Heart left ventricle (tissue), 16 donors: Measurements from ENCODE around the gene ARHGEF17. TPM values are rescaled to one million over a fixed set of nuclear protein-coding genes. Genes with fewer than 3 reads are reported as not detected.

ENCODE experiments used
- ATAC-seq, 4 donors: fragments of 200-7000 bp; cut with Tn5 transposase; one replicate each; pipeline ENCODE4 v1.9.1; 2020 to 2022; ENCODE audit warnings: moderate library complexity in 4 of 4, mild to moderate bottlenecking in 3 of 4, moderate number of reproducible peaks in 1 of 4
- DNase-seq, 5 donors: peaks; one replicate each; pipeline ENCODE4 v3.0.0-alpha.2; 2020
- H3K27ac ChIP-seq, 12 donors: fragments of 200-600 bp; sonication (generic) in 4 of 12; one replicate each; pipeline versions ENCODE4 v1.5.0 to v1.8.0; 2016 to 2022; ENCODE audit warnings: mild to moderate bottlenecking in 2 of 12
- H3K27me3 ChIP-seq, 9 donors: fragments of 200-600 bp; sonication (generic) in 2 of 9; one replicate each; pipeline versions ENCODE4 v1.5.1 to v1.8.0; 2016 to 2022; ENCODE audit warnings: mild to moderate bottlenecking in 3 of 9
- H3K36me3 ChIP-seq, 9 donors: fragments of 200-600 bp; sonication (generic) in 2 of 9; one replicate each; pipeline versions ENCODE4 v1.5.0 to v1.8.0; 2018 to 2022; ENCODE audit warnings: mild to moderate bottlenecking in 2 of 9
- H3K4me1 ChIP-seq, 12 donors: fragments of 200-600 bp; sonication (generic) in 4 of 12; one replicate each; pipeline versions ENCODE4 v1.5.0 to v1.8.0; 2016 to 2022; ENCODE audit warnings: mild to moderate bottlenecking in 3 of 12
- H3K4me3 ChIP-seq, 12 donors: fragments of 200-600 bp; sonication (generic) in 4 of 12; one replicate each; pipeline versions ENCODE4 v1.5.0 to v1.8.0; 2017 to 2022; ENCODE audit warnings: mild to moderate bottlenecking in 9 of 12, moderate library complexity in 4 of 12
- H3K9me3 ChIP-seq, 12 donors: fragments of 200-600 bp; sonication (generic) in 4 of 12; one replicate each; pipeline versions ENCODE4 v1.5.0 to v1.8.0; 2016 to 2022; ENCODE audit warnings: mild to moderate bottlenecking in 1 of 12
- POLR2A ChIP-seq, 2 donors: fragments of 450-650 bp; IDR thresholded peaks; one replicate each; pipeline ENCODE4 v1.6.1; 2017; ENCODE audit warnings: antibody characterized with exemption in 2 of 2, mild to moderate bottlenecking in 2 of 2, moderate library complexity in 2 of 2
- WGBS, 4 donors: extraction: QIAGEN DNeasy Blood & Tissue Kit in 2 of 4; methylation state at CpG; one replicate each; pipeline versions ENCODE4 v1.1.5 to v1.1.7; 2013 to 2018; 5-methylcytosine and 5-hydroxymethylcytosine counted together
- intact Hi-C, 10 donors: fragments of 100-400 bp; cut with DNase I; formaldehyde crosslinking; loops; one replicate each; pipeline versions ENCODE4 v1.11.1 to v1.14.2; 2022
- polyA plus RNA-seq, 2 donors: library from polyadenylated mRNA; stranded (reverse); fragments of 200-250 nt; gene quantifications; one replicate each; pipeline ENCODE4 v1.2.3, GENCODE V29; 2013
- total RNA-seq, 9 donors: library from RNA; depleted of rRNA in 2 of 9; stranded (reverse); fragments of >200 nt in 2 of 9; fragmentation: NEBNext Ultra II Directional in 3 of 9; extraction: Animal tissue kit (Norgen Biotek cat#: 25700) in 3 of 9; gene quantifications; one replicate each; pipeline versions ENCODE4 v1.1.0 to v1.2.4, GENCODE V29; 2016 to 2023
- TF ChIP-seq, protein P1 (sequence below), 12 donors: fragments of 200-600 bp; sonication (generic) in 4 of 12; IDR thresholded peaks; one replicate each; pipeline versions ENCODE4 v1.5.0 to v1.8.0; 2018 to 2022; ENCODE audit warnings: antibody characterized with exemption in 12 of 12, mild to moderate bottlenecking in 5 of 12
- donor health status: ischemic (EF 13 %, LVEDD 7.1; RV severe dilation, severe dysfunction).
- donor health status: healthy with polysubstance abuse.
- donor health status: DM: no; HTN: yes; CAD: no.
- donor health status: DM: no; HTN: no; CAD: no.
- donor health status: ischemic (EF 25% LVEDD 6.9; RV normal size, moderate dysfunction).
- donor health status: ischemic (EF 25% LVEDD 5.7; RV mildly dilated, moderate dysfunction).
- donor health status: healthy.
- donor health status: DM: yes; HTN: yes; CAD: no.
- donor health status: ischemic (EF 35%, LVEDD 5.7; RV mildly dilated, moderate dysfunction).
- donor health status: nonischemic (EF 11% LVEDD 7.7; RV severe dilation, severe dysfunction).
- donor health status: DM: yes; HTN: yes; CAD: no.
- donor health status: PGD.
- donor health status: ischemic (EF 29% LVEDD 5.4; RV normal size, mild dysfunction).
- donor health status: nonischemic (EF 23%, LVEDD 6.1; RV moderate dilation, normal function).

Gene ARHGEF17
- total and polyA plus RNA-seq, 11 donors = 27.5 to 83.9 (median 56.5) TPM

DNA sequence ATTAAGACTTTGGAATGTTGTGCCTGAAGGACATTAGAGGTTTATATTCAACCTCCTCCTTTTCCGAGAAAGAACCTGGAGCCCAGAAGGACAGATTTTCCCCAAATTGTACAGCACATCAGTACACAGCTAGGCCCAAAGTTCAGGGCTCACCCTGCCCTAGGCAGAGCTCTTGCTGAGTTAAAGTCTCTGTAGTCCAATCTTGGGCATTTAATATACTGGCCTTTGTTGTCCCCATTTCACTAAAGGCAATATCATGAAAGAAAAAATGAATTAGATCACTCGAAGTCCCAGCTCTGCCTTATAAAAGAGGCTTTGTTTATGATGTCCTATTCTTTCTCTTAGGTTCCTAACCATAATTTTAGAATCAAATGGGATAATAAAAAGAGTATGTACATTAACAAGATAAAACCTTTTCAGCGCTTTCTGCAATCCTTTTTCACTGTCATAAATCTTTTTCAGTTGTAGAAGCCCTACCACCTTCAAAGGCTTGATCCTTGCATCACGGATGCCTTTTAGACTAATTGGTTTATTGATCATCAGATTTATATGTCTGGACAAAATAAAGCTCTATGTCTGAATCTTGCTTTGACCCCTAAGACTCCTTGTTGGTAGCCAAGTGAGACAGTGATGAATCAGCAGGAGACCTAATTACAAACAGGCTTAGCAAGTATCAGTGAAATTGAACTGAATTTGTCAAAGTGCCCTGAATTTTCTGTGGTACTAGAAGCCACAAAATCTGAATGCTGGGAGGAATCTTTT, 108.0 kb downstream of the ARHGEF17 start:
- DNase-seq (no peak), ATAC-seq (no peak)
- Histone ChIP-seq H3K4me1 (peaks cover 0 to 48% (median 10%) of the 10 kb centered on the region in 12 donors), H3K4me3 (no peak overlapping the region), H3K27ac (peak overlapping the region in 7 of 12 donors; percentile 12 to 81 (median 52)), H3K36me3 (peaks cover 0 to 32% (median 11%) of the 10 kb centered on the region in 9 donors), H3K9me3 (no peaks in the 10 kb centered on the region), H3K27me3 (no peaks in the 10 kb centered on the region)
- WGBS, 4 donors = 90 to 92% (median 92%) methylated on average over 4 of the region's 4 CpGs
- intact Hi-C loops = loop anchor here in 1 of 10 donors (5.0 kb wide), 1 partner anchor 181 kb away; the partner anchor contains the start of gene FAM168A
- TF ChIP-seq POLR2A (IDR thresholded peaks at IDR 0.05) = no peak

GRCh38 chr11:73416786-73417185, 108.7 kb downstream of the ARHGEF17 start:
- ATAC-seq (peak in 2 of 4 donors; percentile 37 to 55), DNase-seq (no peak)
- intact Hi-C loops = loop anchor here in 1 of 10 donors (5.0 kb wide), 1 partner anchor 181 kb away; the partner anchor contains the start of gene FAM168A
- H3K36me3 ChIP-seq = peaks cover 0 to 26% (median 9%) of the 10 kb centered on the region in 9 donors
- peak overlapping the region in 1 of 12 donors; percentile 1 for H3K27ac ChIP-seq
- H3K4me1 ChIP-seq = peaks cover 0 to 48% (median 14%) of the 10 kb centered on the region in 12 donors
- H3K4me3 ChIP-seq = no peak overlapping the region
- H3K9me3 ChIP-seq = no peaks in the 10 kb centered on the region
- H3K27me3 ChIP-seq = no peaks in the 10 kb centered on the region
- 82 to 98% (median 97%) methylated on average over 2 of the region's 2 CpGs for WGBS, 4 donors
- TF ChIP-seq, protein P1, sequence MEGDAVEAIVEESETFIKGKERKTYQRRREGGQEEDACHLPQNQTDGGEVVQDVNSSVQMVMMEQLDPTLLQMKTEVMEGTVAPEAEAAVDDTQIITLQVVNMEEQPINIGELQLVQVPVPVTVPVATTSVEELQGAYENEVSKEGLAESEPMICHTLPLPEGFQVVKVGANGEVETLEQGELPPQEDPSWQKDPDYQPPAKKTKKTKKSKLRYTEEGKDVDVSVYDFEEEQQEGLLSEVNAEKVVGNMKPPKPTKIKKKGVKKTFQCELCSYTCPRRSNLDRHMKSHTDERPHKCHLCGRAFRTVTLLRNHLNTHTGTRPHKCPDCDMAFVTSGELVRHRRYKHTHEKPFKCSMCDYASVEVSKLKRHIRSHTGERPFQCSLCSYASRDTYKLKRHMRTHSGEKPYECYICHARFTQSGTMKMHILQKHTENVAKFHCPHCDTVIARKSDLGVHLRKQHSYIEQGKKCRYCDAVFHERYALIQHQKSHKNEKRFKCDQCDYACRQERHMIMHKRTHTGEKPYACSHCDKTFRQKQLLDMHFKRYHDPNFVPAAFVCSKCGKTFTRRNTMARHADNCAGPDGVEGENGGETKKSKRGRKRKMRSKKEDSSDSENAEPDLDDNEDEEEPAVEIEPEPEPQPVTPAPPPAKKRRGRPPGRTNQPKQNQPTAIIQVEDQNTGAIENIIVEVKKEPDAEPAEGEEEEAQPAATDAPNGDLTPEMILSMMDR (IDR thresholded peaks at IDR 0.05) = no peak
- no peak for TF ChIP-seq POLR2A (IDR thresholded peaks at IDR 0.05)

Other genes with a start within 250 kb of the ARHGEF17 start
- 10 to 100 TPM; 15.3 to 61.1 (median 40.3) TPM for gene FCHSD2, start 166.0 kb upstream of the ARHGEF17 start, total RNA-seq
- gene FCHSD2, start 166.0 kb upstream of the ARHGEF17 start, polyA plus RNA-seq = 10 to 100 TPM in 1 of 2 donors, 1 to 10 TPM in 1; 9.9 to 23.8 TPM
- 10 to 100 TPM; 10.2 to 28.3 (median 14.7) TPM for gene P2RY2, start 90.0 kb upstream of the ARHGEF17 start, total RNA-seq
- 10 to 100 TPM in 1 of 2 donors, 1 to 10 TPM in 1; 8.5 to 20.0 TPM for gene P2RY2, start 90.0 kb upstream of the ARHGEF17 start, polyA plus RNA-seq
- 10 to 100 TPM in 1 of 9 donors, 1 to 10 TPM in 7, under 1 TPM in 1; 0.56 to 17.7 (median 2.0) TPM for gene P2RY6, start 35.9 kb upstream of the ARHGEF17 start, total RNA-seq
- gene P2RY6, start 35.9 kb upstream of the ARHGEF17 start, polyA plus RNA-seq = 1 to 10 TPM; 1.2 to 2.3 TPM
- gene RELT, start 68.1 kb downstream of the ARHGEF17 start, total RNA-seq = 10 to 100 TPM in 1 of 9 donors, 1 to 10 TPM in 8; 1.0 to 13.9 (median 2.6) TPM
- gene RELT, start 68.1 kb downstream of the ARHGEF17 start, polyA plus RNA-seq = 1 to 10 TPM; 1.3 to 7.5 TPM